ENCODE data around the gene ACOT7. TPM values are rescaled to one million over a fixed set of nuclear protein-coding genes. Genes with fewer than 3 reads are reported as not detected.

The ACOT7 gene
- total and polyA plus RNA-seq, 2 donors from 2014 or later = 23.0 to 135 TPM

GRCh38 chr1:6278263-6278662 lies 115.3 kb downstream of the ACOT7 start:
- DNase-seq (no peak), FAIRE-seq (no peak)
- Histone ChIP-seq H3K4me3 (ENCODE audit: low read length in 3 of 3) (no peak overlapping the region), H3K36me3 (ENCODE audit: control insufficient read depth in 2 of 3, insufficient read depth in 3 of 3, low read length in 3 of 3) (no peaks in the 10 kb centered on the region), H3K27me3 (ENCODE audit: control insufficient read depth, insufficient read depth, low read length) (no peaks in the 10 kb centered on the region), H3K9ac (ENCODE audit: low read length in 3 of 3) (no peak overlapping the region), H3K9me3 (ENCODE audit: control insufficient read depth in 2 of 3, insufficient read depth in 1 of 3, low read length in 3 of 3) (no peaks in the 10 kb centered on the region), H3K27ac (ENCODE audit: low read depth in 2 of 2, low read length in 2 of 2) (no peak overlapping the region), H3K4me1 (ENCODE audit: control insufficient read depth in 2 of 3, insufficient read depth in 2 of 3, low read depth in 1 of 3, low read length in 3 of 3) (peaks cover 2 to 18% (median 4%) of the 10 kb centered on the region in 3 donors)
- TF ChIP-seq CTCF (IDR thresholded peaks at IDR 0.05; ENCODE audit: borderline replicate concordance, extremely low read depth, insufficient read depth) = no peak
- intact Hi-C loops (cut with DNase I) = no loop called here

GRCh38 chr1:6276811-6277555 lies 116.6 kb downstream of the ACOT7 start:
- Histone ChIP-seq H3K9ac (ENCODE audit: low read length in 3 of 3) (no peak overlapping the region), H3K4me3 (ENCODE audit: low read length in 3 of 3) (no peak overlapping the region), H3K27me3 (ENCODE audit: control insufficient read depth, insufficient read depth, low read length) (no peaks in the 10 kb centered on the region), H3K9me3 (ENCODE audit: control insufficient read depth in 2 of 3, insufficient read depth in 1 of 3, low read length in 3 of 3) (no peaks in the 10 kb centered on the region), H3K27ac (ENCODE audit: low read depth in 2 of 2, low read length in 2 of 2) (no peak overlapping the region), H3K4me1 (ENCODE audit: control insufficient read depth in 2 of 3, insufficient read depth in 2 of 3, low read depth in 1 of 3, low read length in 3 of 3) (peaks cover 2 to 20% (median 11%) of the 10 kb centered on the region in 3 donors), H3K36me3 (ENCODE audit: control insufficient read depth in 2 of 3, insufficient read depth in 3 of 3, low read length in 3 of 3) (no peaks in the 10 kb centered on the region)
- TF ChIP-seq CTCF (IDR thresholded peaks at IDR 0.05; ENCODE audit: borderline replicate concordance, extremely low read depth, insufficient read depth) = no peak
- peak in 2 of 5 donors; percentile 66 to 74 for DNase-seq
- FAIRE-seq = no peak
- intact Hi-C loops (cut with DNase I) = no loop called here

GRCh38 chr1:6275826-6276782 lies 117.5 kb downstream of the ACOT7 start:
- FAIRE-seq = no peak
- Histone ChIP-seq H3K27ac (ENCODE audit: low read depth in 2 of 2, low read length in 2 of 2) (no peak overlapping the region), H3K9ac (ENCODE audit: low read length in 3 of 3) (peak overlapping the region in 1 of 3 donors; percentile 40), H3K4me1 (ENCODE audit: control insufficient read depth in 2 of 3, insufficient read depth in 2 of 3, low read depth in 1 of 3, low read length in 3 of 3) (peaks cover 2 to 20% (median 11%) of the 10 kb centered on the region in 3 donors), H3K36me3 (ENCODE audit: control insufficient read depth in 2 of 3, insufficient read depth in 3 of 3, low read length in 3 of 3) (no peaks in the 10 kb centered on the region), H3K4me3 (ENCODE audit: low read length in 3 of 3) (no peak overlapping the region), H3K27me3 (ENCODE audit: control insufficient read depth, insufficient read depth, low read length) (no peaks in the 10 kb centered on the region), H3K9me3 (ENCODE audit: control insufficient read depth in 2 of 3, insufficient read depth in 1 of 3, low read length in 3 of 3) (no peaks in the 10 kb centered on the region)
- intact Hi-C loops (cut with DNase I) = no loop called here
- peak; percentile 82 to 91 (median 88) for DNase-seq
- TF ChIP-seq CTCF (IDR thresholded peaks at IDR 0.05; ENCODE audit: borderline replicate concordance, extremely low read depth, insufficient read depth) = no peak

Measured in kidney (tissue), 14 donors.